A673 (cell line): Measurements from ENCODE around the gene YJEFN3. TPM values are rescaled to one million over a fixed set of nuclear protein-coding genes. Genes with fewer than 3 reads are reported as not detected.

ENCODE experiments used
- BruUV-seq: library from RNA; stranded (reverse); fragments of 400-500 nt; replicated peaks from 2 replicates; lab custom pipeline; 2021; lab: Mats Ljungman, UMichigan
- CTCF ChIA-PET: fragments of 300-600 bp; sonication (Branson Sonifier 250); formaldehyde crosslinking; loops from one replicate; lab custom pipeline; 2022; ENCODE audit warnings: antibody characterized with exemption; lab: Charles Lee
- POLR2A ChIA-PET: fragments of 300-600 bp; sonication (Branson Sonifier 250); formaldehyde crosslinking; loops from one replicate; lab custom pipeline; 2022; ENCODE audit warnings: antibody characterized with exemption; ENCODE audit not compliant: low non-redundant PET; lab: Charles Lee
- DNase-seq: peaks from one replicate; pipeline ENCODE4 v3.0.0-alpha.2; 2015; ENCODE audit warnings: low spot score
- H3K27ac ChIP-seq: fragments of 200-600 bp; sonication (generic); 2 replicates; pipeline ENCODE4 v1.5.1; 2016; ENCODE audit warnings: mixed run types, low read depth, mild to moderate bottlenecking, mixed read lengths, antibody characterized with exemption, low read length; ENCODE audit not compliant: poor library complexity, severe bottlenecking
- H3K27me3 ChIP-seq: fragments of 200-600 bp; sonication (generic); replicated peaks from 2 replicates; pipeline ENCODE4 v1.6.1; 2017; ENCODE audit warnings: mixed run types, low read depth, mild to moderate bottlenecking, mixed read lengths, antibody characterized with exemption, low read length; ENCODE audit not compliant: insufficient read depth, poor library complexity
- H3K36me3 ChIP-seq: fragments of 200-600 bp; sonication (generic); 2 replicates; pipeline ENCODE4 v1.6.1; 2016; ENCODE audit warnings: mixed run types, mild to moderate bottlenecking, mixed read lengths, antibody characterized with exemption, low read length; ENCODE audit not compliant: insufficient read depth, poor library complexity, severe bottlenecking
- H3K4me1 ChIP-seq: fragments of 200-600 bp; sonication (generic); 2 replicates; pipeline ENCODE4 v1.6.1; 2017; ENCODE audit warnings: mixed run types, mild to moderate bottlenecking, mixed read lengths, antibody characterized with exemption, low read length; ENCODE audit not compliant: insufficient read depth, poor library complexity, severe bottlenecking
- H3K4me3 ChIP-seq: fragments of 200-600 bp; sonication (generic); 2 replicates; pipeline ENCODE4 v1.5.1; 2016; ENCODE audit warnings: low read depth, mixed run types, mild to moderate bottlenecking, mixed read lengths, low read length; ENCODE audit not compliant: poor library complexity, severe bottlenecking
- H3K9me3 ChIP-seq: fragments of 200-600 bp; sonication (generic); 2 replicates; pipeline ENCODE4 v1.6.1; 2016; ENCODE audit warnings: mixed run types, low read depth, mild to moderate bottlenecking, mixed read lengths, antibody characterized with exemption, low read length; ENCODE audit not compliant: poor library complexity, severe bottlenecking
- EZH2 ChIP-seq: fragments of 200-600 bp; sonication (generic); IDR thresholded peaks from 2 replicates; pipeline ENCODE4 v1.6.1; 2017; ENCODE audit warnings: borderline replicate concordance, low read depth, mild to moderate bottlenecking, mixed read lengths, antibody characterized with exemption, low read length; ENCODE audit not compliant: poor library complexity, severe bottlenecking
- intact Hi-C: fragments of 100-400 bp; cut with micrococcal nuclease; formaldehyde crosslinking; loops from one replicate; pipeline ENCODE4 v1.10.0; 2022; ENCODE audit not compliant: unreplicated experiment
- total RNA-seq: library from RNA; stranded (reverse); gene quantifications from 2 replicates; pipeline ENCODE4 v1.2.3, GENCODE V29; 2021
- TF ChIP-seq, protein P1 (sequence below): fragments of 300-800, 200-600 bp; sonication (generic); conservative IDR thresholded peaks from 2 replicates; pipeline ENCODE4 v1.5.1; 2017; ENCODE audit warnings: low read depth, mild to moderate bottlenecking, antibody characterized with exemption, low read length, moderate library complexity, mixed read lengths

YJEFN3 gene
- total RNA-seq, 1 experiment from 2014 or later, result 8.6 TPM

GRCh38 chr19:19538061-19538784, 9.5 kb downstream of the YJEFN3 start, which contains the start of gene CILP2:
Gene CILP2 (plus strand): TSS chr19:19538265. CDS start chr19:19538350, 85 bp downstream.
- Histone ChIP-seq H3K4me1 (peaks cover 13% of the 10 kb centered on the region), H3K27me3 (no peaks in the 10 kb centered on the region), H3K4me3 (peak within 1 kb of the TSS; percentile 49), H3K27ac (no peak within 1 kb of the TSS), H3K36me3 (no peaks in the 10 kb centered on the region), H3K9me3 (no peaks in the 10 kb centered on the region)
- ChIA-PET CTCF (no interaction called here), POLR2A (interaction anchor here (0.6 kb wide), 1 partner anchor 9 kb away, joined by 3 read pairs; no protein-coding TSS in a partner anchor)
- BruUV-seq, result no TSS peak
- peak; percentile 66 for DNase-seq
- TF ChIP-seq, protein P1, sequence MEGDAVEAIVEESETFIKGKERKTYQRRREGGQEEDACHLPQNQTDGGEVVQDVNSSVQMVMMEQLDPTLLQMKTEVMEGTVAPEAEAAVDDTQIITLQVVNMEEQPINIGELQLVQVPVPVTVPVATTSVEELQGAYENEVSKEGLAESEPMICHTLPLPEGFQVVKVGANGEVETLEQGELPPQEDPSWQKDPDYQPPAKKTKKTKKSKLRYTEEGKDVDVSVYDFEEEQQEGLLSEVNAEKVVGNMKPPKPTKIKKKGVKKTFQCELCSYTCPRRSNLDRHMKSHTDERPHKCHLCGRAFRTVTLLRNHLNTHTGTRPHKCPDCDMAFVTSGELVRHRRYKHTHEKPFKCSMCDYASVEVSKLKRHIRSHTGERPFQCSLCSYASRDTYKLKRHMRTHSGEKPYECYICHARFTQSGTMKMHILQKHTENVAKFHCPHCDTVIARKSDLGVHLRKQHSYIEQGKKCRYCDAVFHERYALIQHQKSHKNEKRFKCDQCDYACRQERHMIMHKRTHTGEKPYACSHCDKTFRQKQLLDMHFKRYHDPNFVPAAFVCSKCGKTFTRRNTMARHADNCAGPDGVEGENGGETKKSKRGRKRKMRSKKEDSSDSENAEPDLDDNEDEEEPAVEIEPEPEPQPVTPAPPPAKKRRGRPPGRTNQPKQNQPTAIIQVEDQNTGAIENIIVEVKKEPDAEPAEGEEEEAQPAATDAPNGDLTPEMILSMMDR, result no peak
- TF ChIP-seq EZH2, result no peak
- intact Hi-C loops, result no loop called here

DNA sequence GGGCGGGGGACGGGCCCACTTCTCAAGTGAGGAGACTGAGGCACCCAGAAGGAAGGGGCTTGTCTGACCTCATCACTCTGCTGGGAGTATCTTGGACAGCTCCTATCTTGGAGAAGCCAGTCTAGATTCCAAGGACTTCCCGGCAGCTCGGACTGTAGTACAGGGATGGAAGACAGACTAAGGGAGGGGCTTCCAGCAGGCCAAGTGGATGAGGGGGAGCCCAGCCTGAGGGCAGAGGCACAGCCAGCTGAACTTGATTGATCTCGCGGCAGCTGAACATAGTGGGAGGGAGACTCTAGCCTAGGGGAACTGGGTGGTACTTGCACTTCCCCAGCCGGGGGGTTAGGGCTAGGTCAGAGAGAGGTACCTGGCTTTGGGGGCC, 10.1 kb downstream of the YJEFN3 start:
- ChIA-PET CTCF (no interaction called here), POLR2A (no interaction called here)
- H3K27ac ChIP-seq, result no peak overlapping the region
- DNase-seq, result no peak
- H3K36me3 ChIP-seq, result no peaks in the 10 kb centered on the region
- H3K9me3 ChIP-seq, result no peaks in the 10 kb centered on the region
- H3K4me3 ChIP-seq, result peak overlapping the region; percentile 49
- TF ChIP-seq, protein P1, result no peak
- no peak for TF ChIP-seq EZH2
- peaks cover 13% of the 10 kb centered on the region for H3K4me1 ChIP-seq
- intact Hi-C loops, result no loop called here
- no TSS peak for BruUV-seq
- no peaks in the 10 kb centered on the region for H3K27me3 ChIP-seq

- ChIA-PET POLR2A (no interaction called here), CTCF (no interaction called here)
- DNase-seq, result no peak
- H3K9me3 ChIP-seq, result no peaks in the 10 kb centered on the region
- intact Hi-C loops, result no loop called here
- H3K36me3 ChIP-seq, result no peaks in the 10 kb centered on the region
- no peak overlapping the region for H3K4me3 ChIP-seq
- H3K4me1 ChIP-seq, result peaks cover 13% of the 10 kb centered on the region
- TF ChIP-seq EZH2, result no peak
- TF ChIP-seq, protein P1, result no peak
- H3K27me3 ChIP-seq, result no peaks in the 10 kb centered on the region
- H3K27ac ChIP-seq, result no peak overlapping the region
- BruUV-seq, result no TSS peak
Measured at GRCh38 chr19:19539698-19540063, 11.0 kb downstream of the YJEFN3 start.
